ENCODE measurements around the gene LRRN4CL. TPM values are rescaled to one million over a fixed set of nuclear protein-coding genes. Genes with fewer than 3 reads are reported as not detected.
"Not testable (repeated sequence)": the region's sequence is repeated elsewhere in the genome, so short reads cannot be mapped to it uniquely, and the experiment has no call there.

The LRRN4CL gene
- total and polyA plus RNA-seq, 2 donors = 0.75 to 0.80 TPM

DNA sequence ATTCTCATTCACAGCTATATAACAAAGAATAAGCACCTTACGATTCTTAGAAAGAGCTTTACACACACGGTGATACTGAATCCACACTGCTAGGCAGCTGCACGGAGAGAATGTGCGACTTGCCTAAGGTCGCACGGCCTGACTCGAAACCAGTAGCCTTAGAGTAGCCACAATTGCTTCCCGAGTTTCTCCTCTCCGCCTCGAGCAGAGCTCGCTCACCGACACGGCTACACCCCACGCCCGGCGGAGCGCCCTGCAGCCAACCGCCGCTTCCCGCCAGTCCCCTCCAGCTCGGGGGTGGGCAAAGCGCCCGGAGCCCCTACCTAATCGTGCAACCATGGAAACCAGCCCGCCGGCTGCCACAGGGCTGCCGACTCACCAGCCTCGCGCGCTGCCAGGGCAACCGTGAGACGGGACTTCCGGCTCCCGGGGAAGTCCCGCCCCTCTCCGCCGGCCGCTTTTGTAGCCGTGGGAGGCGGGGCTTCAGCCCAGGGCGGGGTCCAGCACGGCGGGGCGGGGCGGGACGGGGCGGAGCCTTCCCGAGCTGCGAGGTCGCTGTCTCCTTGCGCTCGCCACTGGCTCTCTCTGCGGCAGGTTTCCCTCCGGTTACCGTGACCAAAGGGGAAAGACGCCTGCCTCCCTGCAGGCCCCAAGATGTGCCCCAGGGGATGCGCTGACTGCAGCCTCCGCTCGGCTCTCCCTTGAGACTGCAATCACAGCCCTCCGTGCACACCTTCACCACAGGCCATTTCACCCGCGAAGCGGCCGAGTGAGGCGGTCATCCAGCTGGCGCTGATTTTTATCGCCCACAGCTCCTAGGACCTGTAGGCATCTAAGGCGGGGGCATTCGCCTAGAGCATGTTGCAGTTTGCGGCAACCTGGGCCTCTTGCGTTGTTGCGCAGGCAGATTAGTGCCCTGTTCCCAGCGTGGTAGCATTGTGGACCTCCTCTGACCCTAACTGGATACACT is 16.8 kb upstream of the LRRN4CL start:
- Histone ChIP-seq H3K4me1 (ENCODE audit: control insufficient read depth in 2 of 2, insufficient read depth in 2 of 2, low read length in 2 of 2) (peaks cover 22 to 49% of the 10 kb centered on the region in 2 donors), H3K27me3 (ENCODE audit: control insufficient read depth in 2 of 2, insufficient read depth in 1 of 2, low read length in 1 of 2) (no peaks in the 10 kb centered on the region), H3K4me3 (ENCODE audit: low read length in 2 of 2) (peak overlapping the region; percentile 64 to 75), H3K27ac (ENCODE audit: low read depth in 1 of 2, low read length in 1 of 2) (peak overlapping the region; percentile 76 to 82), H3K36me3 (ENCODE audit: control insufficient read depth in 2 of 2, insufficient read depth in 2 of 2, low read length in 1 of 2) (peaks cover 10 to 19% of the 10 kb centered on the region in 2 donors), H3K9me3 (ENCODE audit: control insufficient read depth in 2 of 2, insufficient read depth in 1 of 2, low read length in 1 of 2) (no peaks in the 10 kb centered on the region)
- peak in 8 of 9 donors; percentile 77 to 95 (median 88) for DNase-seq (ENCODE audit: low read depth in 6 of 9, low spot score in 9 of 9)
- 11% methylated on average over 73 of the region's 73 CpGs for WGBS

DNA sequence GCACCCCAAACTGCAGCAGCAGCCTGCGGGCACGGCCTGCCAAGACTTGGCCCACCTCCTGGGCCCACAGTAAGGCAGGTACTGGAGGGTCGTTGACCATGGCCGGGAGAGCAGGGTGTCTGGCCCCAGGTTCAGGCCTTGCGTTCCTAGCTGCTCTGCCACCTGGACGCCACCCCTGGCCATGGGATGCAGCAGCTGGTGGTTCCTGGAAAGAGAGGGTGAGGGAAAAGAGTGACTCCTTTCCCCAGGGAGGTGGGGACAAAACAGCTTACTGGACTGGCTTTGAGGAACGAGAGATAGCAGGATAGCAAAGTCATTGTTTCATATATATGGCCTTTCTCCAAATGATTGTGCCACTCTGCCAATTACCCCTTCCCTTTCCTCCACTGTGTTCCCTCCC is 16.1 kb upstream of the LRRN4CL start:
- WGBS = 78% methylated on average over 7 of the region's 7 CpGs
- Histone ChIP-seq H3K36me3 (ENCODE audit: control insufficient read depth in 2 of 2, insufficient read depth in 2 of 2, low read length in 1 of 2) (peaks cover 9 to 17% of the 10 kb centered on the region in 2 donors), H3K27me3 (ENCODE audit: control insufficient read depth in 2 of 2, insufficient read depth in 1 of 2, low read length in 1 of 2) (no peaks in the 10 kb centered on the region), H3K4me3 (ENCODE audit: low read length in 2 of 2) (peak overlapping the region; percentile 64 to 75), H3K27ac (ENCODE audit: low read depth in 1 of 2, low read length in 1 of 2) (peak overlapping the region in 1 of 2 donors; percentile 76), H3K9me3 (ENCODE audit: control insufficient read depth in 2 of 2, insufficient read depth in 1 of 2, low read length in 1 of 2) (no peaks in the 10 kb centered on the region), H3K4me1 (ENCODE audit: control insufficient read depth in 2 of 2, insufficient read depth in 2 of 2, low read length in 2 of 2) (peaks cover 22 to 48% of the 10 kb centered on the region in 2 donors)
- no peak for DNase-seq (ENCODE audit: low read depth in 6 of 9, low spot score in 9 of 9)

DNA sequence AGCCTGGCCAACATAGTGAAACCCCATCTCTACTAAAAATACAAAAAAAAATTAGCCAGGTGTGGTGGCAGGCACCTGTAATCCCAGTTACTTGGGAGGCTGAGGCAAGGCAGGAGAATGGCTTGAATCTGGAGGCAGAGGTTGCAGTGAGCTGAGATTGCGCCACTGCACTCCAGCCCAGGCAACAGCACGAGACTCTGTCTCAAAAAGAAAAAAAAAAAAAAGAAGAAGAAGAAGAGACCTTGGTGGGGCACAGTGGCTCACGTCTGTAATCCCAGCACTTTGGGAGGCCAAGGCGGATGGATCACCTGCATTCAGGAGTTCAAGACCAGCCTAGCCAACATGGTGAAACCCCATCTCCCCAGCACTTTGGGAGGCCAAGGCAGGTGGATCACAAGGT is 14.6 kb upstream of the LRRN4CL start:
- WGBS = 97% methylated on average over 4 of the region's 4 CpGs
- DNase-seq (ENCODE audit: low read depth in 6 of 9, low spot score in 9 of 9); H3K27me3 ChIP-seq (ENCODE audit: control insufficient read depth in 2 of 2, insufficient read depth in 1 of 2, low read length in 1 of 2); H3K9me3 ChIP-seq (ENCODE audit: control insufficient read depth in 2 of 2, insufficient read depth in 1 of 2, low read length in 1 of 2); H3K27ac ChIP-seq (ENCODE audit: low read depth in 1 of 2, low read length in 1 of 2); H3K4me3 ChIP-seq (ENCODE audit: low read length in 2 of 2): not testable (repeated sequence)
- Histone ChIP-seq H3K4me1 (ENCODE audit: control insufficient read depth in 2 of 2, insufficient read depth in 2 of 2, low read length in 2 of 2) (peaks cover 18 to 36% of the 10 kb centered on the region in 2 donors), H3K36me3 (ENCODE audit: control insufficient read depth in 2 of 2, insufficient read depth in 2 of 2, low read length in 1 of 2) (peaks cover 9 to 12% of the 10 kb centered on the region in 2 donors)

DNA sequence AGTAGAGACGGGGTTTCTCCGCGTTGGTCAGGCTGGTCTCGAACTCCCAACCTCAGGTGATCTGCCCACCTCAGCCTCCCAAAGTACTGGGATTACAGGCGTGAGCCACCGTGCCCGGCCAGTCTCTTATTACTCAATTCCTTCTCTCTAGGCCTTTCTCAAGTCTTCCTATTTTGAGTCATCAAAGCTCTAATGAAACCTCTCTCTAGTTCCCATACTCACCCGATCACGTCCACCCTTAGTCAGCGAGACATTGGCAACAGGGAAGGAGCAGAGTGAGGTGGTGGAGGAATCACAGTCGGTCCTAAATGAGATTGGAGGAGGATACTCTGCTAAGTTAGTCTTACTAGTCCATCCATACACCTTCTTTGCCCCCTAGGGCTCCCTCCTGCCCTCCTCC is 12.9 kb upstream of the LRRN4CL start:
- Histone ChIP-seq H3K27ac (ENCODE audit: low read depth in 1 of 2, low read length in 1 of 2) (no peak overlapping the region), H3K36me3 (ENCODE audit: control insufficient read depth in 2 of 2, insufficient read depth in 2 of 2, low read length in 1 of 2) (peaks cover 9 to 12% of the 10 kb centered on the region in 2 donors), H3K9me3 (ENCODE audit: control insufficient read depth in 2 of 2, insufficient read depth in 1 of 2, low read length in 1 of 2) (no peaks in the 10 kb centered on the region), H3K27me3 (ENCODE audit: control insufficient read depth in 2 of 2, insufficient read depth in 1 of 2, low read length in 1 of 2) (no peaks in the 10 kb centered on the region), H3K4me1 (ENCODE audit: control insufficient read depth in 2 of 2, insufficient read depth in 2 of 2, low read length in 2 of 2) (peaks cover 7 to 20% of the 10 kb centered on the region in 2 donors), H3K4me3 (ENCODE audit: low read length in 2 of 2) (no peak overlapping the region)
- no peak for DNase-seq (ENCODE audit: low read depth in 6 of 9, low spot score in 9 of 9)
- 94% methylated on average over 11 of the region's 11 CpGs for WGBS

DNA sequence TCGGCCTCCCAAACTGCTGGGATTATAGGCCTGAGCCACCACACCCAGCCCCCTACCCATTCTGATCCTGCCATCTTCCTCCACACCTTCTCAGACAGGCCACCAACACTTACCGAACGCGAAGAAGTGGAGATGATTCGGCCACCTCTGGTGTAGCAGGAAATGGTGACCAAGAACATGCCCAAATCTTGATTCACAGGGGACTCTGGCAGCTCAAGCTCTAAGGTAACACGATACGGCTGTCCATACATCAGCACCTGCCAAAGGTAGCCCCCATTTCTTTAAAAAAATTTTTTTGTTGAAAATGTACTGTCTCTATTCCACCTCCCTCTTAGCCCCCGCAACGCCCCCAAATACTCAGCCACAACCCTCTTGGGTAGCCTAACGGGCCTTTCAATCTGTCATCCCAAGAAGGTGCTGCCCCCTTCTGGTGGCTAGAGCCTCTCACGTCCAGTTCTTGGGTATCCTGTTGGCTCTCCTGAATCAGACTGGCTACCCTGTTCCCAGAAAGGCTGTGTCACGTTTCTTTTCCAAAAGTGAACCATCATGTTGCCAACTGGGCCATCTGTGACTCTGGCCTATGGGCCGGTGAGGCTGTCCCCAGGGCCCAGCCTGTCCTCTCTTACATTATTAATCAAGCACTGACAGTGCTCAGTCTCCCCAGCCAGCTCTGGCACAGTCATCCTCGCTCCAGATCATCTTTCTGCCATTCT is 5.3 kb upstream of the LRRN4CL start:
- H3K9me3 ChIP-seq (ENCODE audit: control insufficient read depth in 2 of 2, insufficient read depth in 1 of 2, low read length in 1 of 2) = no peaks in the 10 kb centered on the region
- peak in 7 of 9 donors; percentile 41 to 85 (median 73) for DNase-seq (ENCODE audit: low read depth in 6 of 9, low spot score in 9 of 9)
- no peak overlapping the region for H3K4me3 ChIP-seq (ENCODE audit: low read length in 2 of 2)
- H3K27me3 ChIP-seq (ENCODE audit: control insufficient read depth in 2 of 2, insufficient read depth in 1 of 2, low read length in 1 of 2) = peaks cover 0 to 2% of the 10 kb centered on the region in 2 donors
- peaks cover 38 to 43% of the 10 kb centered on the region in 2 donors for H3K36me3 ChIP-seq (ENCODE audit: control insufficient read depth in 2 of 2, insufficient read depth in 2 of 2, low read length in 1 of 2)
- no peak overlapping the region for H3K27ac ChIP-seq (ENCODE audit: low read depth in 1 of 2, low read length in 1 of 2)
- 71% methylated on average over 14 of the region's 14 CpGs for WGBS
- no peaks in the 10 kb centered on the region for H3K4me1 ChIP-seq (ENCODE audit: control insufficient read depth in 2 of 2, insufficient read depth in 2 of 2, low read length in 2 of 2)

DNA sequence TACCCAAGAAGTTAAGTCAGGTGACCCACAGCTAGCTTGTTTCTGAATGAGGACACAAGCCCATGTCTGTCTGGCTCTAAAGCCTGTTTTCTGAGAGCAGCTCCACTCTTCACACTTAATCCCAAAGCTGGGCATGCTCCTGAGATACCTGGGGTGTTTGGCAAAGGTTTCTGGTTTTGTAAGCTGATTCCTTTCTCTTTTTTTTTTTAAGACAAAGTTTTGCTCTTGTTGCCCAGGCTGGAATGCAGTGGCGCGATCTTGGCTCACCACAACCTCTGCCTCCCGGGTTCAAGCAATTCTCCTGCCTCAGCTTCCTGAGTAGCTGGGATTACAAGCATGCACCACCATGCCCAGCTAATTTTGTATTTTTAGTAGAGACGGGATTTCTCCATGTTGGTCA is 4.3 kb upstream of the LRRN4CL start:
- peaks cover 3 to 12% of the 10 kb centered on the region in 2 donors for H3K27me3 ChIP-seq (ENCODE audit: control insufficient read depth in 2 of 2, insufficient read depth in 1 of 2, low read length in 1 of 2)
- H3K36me3 ChIP-seq (ENCODE audit: control insufficient read depth in 2 of 2, insufficient read depth in 2 of 2, low read length in 1 of 2) = peaks cover 40 to 44% of the 10 kb centered on the region in 2 donors
- not testable (repeated sequence) for H3K4me1 ChIP-seq (ENCODE audit: control insufficient read depth in 2 of 2, insufficient read depth in 2 of 2, low read length in 2 of 2); DNase-seq (ENCODE audit: low read depth in 6 of 9, low spot score in 9 of 9); H3K27ac ChIP-seq (ENCODE audit: low read depth in 1 of 2, low read length in 1 of 2); H3K9me3 ChIP-seq (ENCODE audit: control insufficient read depth in 2 of 2, insufficient read depth in 1 of 2, low read length in 1 of 2); H3K4me3 ChIP-seq (ENCODE audit: low read length in 2 of 2)
- 75% methylated on average over 4 of the region's 4 CpGs for WGBS

DNA sequence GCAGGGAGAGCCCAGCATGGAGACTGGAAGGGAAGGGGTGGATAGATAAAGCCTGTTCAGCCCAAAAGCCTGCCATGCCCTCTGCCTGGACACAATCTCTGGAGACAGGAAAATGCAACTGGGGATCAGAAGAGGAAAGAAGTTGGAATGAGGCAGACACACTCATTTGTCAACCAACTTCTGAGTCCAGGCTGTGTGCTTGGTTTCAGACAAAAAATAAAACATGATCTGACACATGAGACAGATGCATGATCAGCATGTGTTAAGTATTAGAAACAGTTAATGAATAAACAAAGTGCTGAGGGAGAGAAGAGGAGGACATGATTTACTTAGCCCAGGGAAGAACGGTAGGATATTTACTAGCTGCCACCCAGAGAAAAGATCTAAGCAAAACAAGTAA is 839 bp downstream of the LRRN4CL start:
- peaks cover 18 to 34% of the 10 kb centered on the region in 2 donors for H3K27me3 ChIP-seq (ENCODE audit: control insufficient read depth in 2 of 2, insufficient read depth in 1 of 2, low read length in 1 of 2)
- no peak overlapping the region for H3K27ac ChIP-seq (ENCODE audit: low read depth in 1 of 2, low read length in 1 of 2)
- H3K4me3 ChIP-seq (ENCODE audit: low read length in 2 of 2) = no peak overlapping the region
- peaks cover 39% of the 10 kb centered on the region in 2 donors for H3K36me3 ChIP-seq (ENCODE audit: control insufficient read depth in 2 of 2, insufficient read depth in 2 of 2, low read length in 1 of 2)
- peaks cover 0 to 4% of the 10 kb centered on the region in 2 donors for H3K4me1 ChIP-seq (ENCODE audit: control insufficient read depth in 2 of 2, insufficient read depth in 2 of 2, low read length in 2 of 2)
- DNase-seq (ENCODE audit: low read depth in 6 of 9, low spot score in 9 of 9) = no peak
- WGBS = 90% methylated on average over 1 of the region's 1 CpG
- H3K9me3 ChIP-seq (ENCODE audit: control insufficient read depth in 2 of 2, insufficient read depth in 1 of 2, low read length in 1 of 2) = no peaks in the 10 kb centered on the region

DNA sequence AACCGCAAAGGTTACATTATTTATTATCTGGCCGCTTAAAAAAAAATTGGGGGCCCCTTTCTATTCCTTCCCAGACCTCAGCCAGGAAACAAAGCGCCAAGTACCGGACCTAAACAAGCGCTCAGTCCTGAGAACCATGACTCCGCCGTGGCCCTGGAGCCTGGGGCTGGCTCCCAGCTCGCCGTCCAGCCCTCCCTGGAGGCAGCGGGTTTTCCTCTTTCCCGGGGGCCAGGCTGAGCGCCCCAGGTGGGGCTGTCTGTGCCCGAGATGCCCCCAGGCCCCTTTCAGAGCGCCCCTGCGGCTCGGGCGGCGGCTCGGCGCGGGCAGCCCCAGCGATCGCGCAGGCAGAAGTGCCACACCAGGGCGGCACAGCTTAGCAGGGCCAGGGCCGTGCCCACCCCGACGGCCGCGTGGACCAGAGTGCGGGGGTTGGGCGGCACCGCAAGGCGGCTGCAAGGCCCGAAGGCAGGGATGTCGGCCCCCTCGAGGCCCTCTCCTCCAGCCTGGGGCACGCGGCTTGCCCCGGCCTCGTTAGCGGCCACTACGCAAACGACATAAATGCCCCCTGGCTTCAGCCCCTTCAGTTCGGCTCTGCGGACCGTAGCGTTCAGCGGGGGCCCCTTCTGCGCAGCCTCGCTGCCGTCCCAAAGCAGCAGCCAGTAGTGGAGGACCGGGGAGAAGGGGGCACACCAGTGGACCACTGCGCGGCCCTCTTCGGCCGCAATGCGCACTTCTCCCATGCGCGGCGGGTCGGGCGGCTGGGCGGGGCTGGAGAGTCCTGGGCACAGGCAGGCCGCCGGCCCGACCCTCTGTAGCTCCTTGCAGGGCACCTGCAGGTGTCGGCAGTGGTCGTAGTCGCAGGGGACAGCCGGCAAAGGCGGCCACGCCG is 1.6 kb downstream of the LRRN4CL start:
- WGBS = 38% methylated on average over 74 of the region's 74 CpGs
- H3K4me3 ChIP-seq (ENCODE audit: low read length in 2 of 2) = no peak overlapping the region
- DNase-seq (ENCODE audit: low read depth in 6 of 9, low spot score in 9 of 9) = no peak
- H3K4me1 ChIP-seq (ENCODE audit: control insufficient read depth in 2 of 2, insufficient read depth in 2 of 2, low read length in 2 of 2) = peaks cover 0 to 4% of the 10 kb centered on the region in 2 donors
- H3K36me3 ChIP-seq (ENCODE audit: control insufficient read depth in 2 of 2, insufficient read depth in 2 of 2, low read length in 1 of 2) = peaks cover 31% of the 10 kb centered on the region in 2 donors
- no peak overlapping the region for H3K27ac ChIP-seq (ENCODE audit: low read depth in 1 of 2, low read length in 1 of 2)
- H3K27me3 ChIP-seq (ENCODE audit: control insufficient read depth in 2 of 2, insufficient read depth in 1 of 2, low read length in 1 of 2) = peaks cover 18 to 34% of the 10 kb centered on the region in 2 donors
- no peaks in the 10 kb centered on the region for H3K9me3 ChIP-seq (ENCODE audit: control insufficient read depth in 2 of 2, insufficient read depth in 1 of 2, low read length in 1 of 2)
